ENCODE data around the gene ZNF317. TPM values are rescaled to one million over a fixed set of nuclear protein-coding genes. Genes with fewer than 3 reads are reported as not detected.
A peak's percentile ranks its signal among the peaks of the same experiment; 100 is the strongest.

The ZNF317 gene
- polyA plus RNA-seq (ENCODE audit: insufficient read length in 12 of 12) = 10 to 100 TPM in 10 of 12 donors, 1 to 10 TPM in 1, not detected in 1; 6.9 to 23.7 (median 21.6) TPM
- long read RNA-seq, donor 1, full-length matches to known transcripts = 3 of 3 reads
- long read RNA-seq, donor 1, partial matches to known transcripts = 0 of 3 reads
- long read RNA-seq, donor 1, other reads (novel, unspliced or antisense) = 0 of 3 reads
- long read RNA-seq, donor 2, full-length matches to known transcripts = 2 of 2 reads
- long read RNA-seq, donor 2, partial matches to known transcripts = 0 of 2 reads
- long read RNA-seq, donor 2, other reads (novel, unspliced or antisense) = 0 of 2 reads
- long read RNA-seq, donor 3 = 0 reads
- long read RNA-seq, donor 4, full-length matches to known transcripts = 1 of 1 reads
- long read RNA-seq, donor 4, partial matches to known transcripts = 0 of 1 reads
- long read RNA-seq, donor 4, other reads (novel, unspliced or antisense) = 0 of 1 reads
- long read RNA-seq, donor 5, full-length matches to known transcripts = 2 of 2 reads
- long read RNA-seq, donor 5, partial matches to known transcripts = 0 of 2 reads
- long read RNA-seq, donor 5, other reads (novel, unspliced or antisense) = 0 of 2 reads
- long read RNA-seq, donor 6, full-length matches to known transcripts = 1 of 1 reads
- long read RNA-seq, donor 6, partial matches to known transcripts = 0 of 1 reads
- long read RNA-seq, donor 6, other reads (novel, unspliced or antisense) = 0 of 1 reads
- long read RNA-seq, donor 7 = 0 reads
- long read RNA-seq, donor 8, full-length matches to known transcripts = 5 of 5 reads
- long read RNA-seq, donor 8, partial matches to known transcripts = 0 of 5 reads
- long read RNA-seq, donor 8, other reads (novel, unspliced or antisense) = 0 of 5 reads
- long read RNA-seq, donor 9, full-length matches to known transcripts = 1 of 1 reads
- long read RNA-seq, donor 9, partial matches to known transcripts = 0 of 1 reads
- long read RNA-seq, donor 9, other reads (novel, unspliced or antisense) = 0 of 1 reads
- long read RNA-seq, donor 10, full-length matches to known transcripts = 2 of 2 reads
- long read RNA-seq, donor 10, partial matches to known transcripts = 0 of 2 reads
- long read RNA-seq, donor 10, other reads (novel, unspliced or antisense) = 0 of 2 reads
- long read RNA-seq, donor 11, full-length matches to known transcripts = 3 of 3 reads
- long read RNA-seq, donor 11, partial matches to known transcripts = 0 of 3 reads
- long read RNA-seq, donor 11, other reads (novel, unspliced or antisense) = 0 of 3 reads

- DNase-seq = peak; percentile 95
These were observed at the start of gene ZNF317 for GRCh38 chr19:9140159-9140874. Gene ZNF317 (plus strand): TSS chr19:9140397. CDS start chr19:9156017, 15,620 bp downstream.

- DNase-seq = no peak
These were observed 32.8 kb upstream of the ZNF317 start, which contains the start of gene OR7G2 for GRCh38 chr19:9107375-9107774. Gene OR7G2 (minus strand): TSS chr19:9107475. CDS start chr19:9103243, 4,232 bp downstream.

- DNase-seq = no peak
These were observed 30.2 kb upstream of the ZNF317 start for GRCh38 chr19:9109959-9110358.

GRCh38 chr19:9115307-9115813 lies 24.8 kb upstream of the ZNF317 start, which contains the start of gene OR7G1:
Gene OR7G1 (minus strand): TSS chr19:9115763. CDS start chr19:9115763, 0 bp downstream.
- no peak for DNase-seq

DNA sequence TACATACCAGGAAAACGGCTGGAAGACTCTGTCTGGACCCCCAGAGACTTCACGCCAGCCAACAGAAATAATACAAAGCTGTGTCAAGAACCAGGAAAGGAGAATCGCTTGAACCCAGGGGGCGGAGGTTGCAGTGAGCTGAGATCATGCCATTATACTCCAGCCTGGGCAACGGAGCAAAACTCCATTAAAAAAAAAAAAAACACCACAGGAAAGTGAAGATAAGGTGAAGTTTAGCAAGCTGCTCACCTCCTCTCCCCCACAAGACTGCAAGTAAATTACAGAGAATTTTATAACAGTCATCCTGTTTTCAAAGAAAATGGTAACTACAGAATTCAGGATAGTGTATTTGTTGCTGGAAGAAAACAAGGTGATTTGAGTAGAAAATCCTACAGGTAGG lies 23.6 kb upstream of the ZNF317 start:
- DNase-seq = no peak

DNA sequence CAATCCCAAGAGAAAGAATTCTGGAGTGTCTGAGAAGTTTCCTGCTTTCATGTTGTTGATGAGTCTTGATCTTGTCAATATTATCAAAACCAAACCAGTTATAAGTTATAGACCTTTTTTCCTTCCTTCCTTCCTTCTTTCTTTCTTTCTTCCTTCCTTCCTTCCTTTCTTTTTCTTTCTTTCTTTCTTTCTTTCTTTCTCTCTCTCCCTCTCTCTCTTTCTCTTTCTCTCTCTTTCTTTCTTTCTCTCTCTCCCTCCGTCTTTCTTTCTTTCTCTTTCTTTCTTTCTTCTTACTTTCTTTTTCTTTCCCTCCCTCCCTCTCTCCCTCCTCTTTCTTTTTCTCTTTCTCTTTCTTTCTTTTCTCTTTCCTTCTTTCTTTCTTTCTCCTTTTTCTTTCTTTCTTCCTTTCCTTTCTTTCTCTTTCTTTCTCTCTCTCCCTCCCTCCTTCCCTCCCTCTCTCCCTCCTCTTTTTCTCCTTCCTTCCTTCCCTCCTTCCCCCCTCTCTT lies 13.2 kb upstream of the ZNF317 start, which contains the start of gene OR7G3:
TSS of gene OR7G3 (minus strand) at position 51 of the 506 bp plus-strand sequence. CDS start at position 51, 0 bp downstream.
- DNase-seq = no peak

GRCh38 chr19:9128171-9128570 lies 12.0 kb upstream of the ZNF317 start:
- no peak for DNase-seq

GRCh38 chr19:9130965-9131364 lies 9.2 kb upstream of the ZNF317 start:
- DNase-seq = no peak

DNA sequence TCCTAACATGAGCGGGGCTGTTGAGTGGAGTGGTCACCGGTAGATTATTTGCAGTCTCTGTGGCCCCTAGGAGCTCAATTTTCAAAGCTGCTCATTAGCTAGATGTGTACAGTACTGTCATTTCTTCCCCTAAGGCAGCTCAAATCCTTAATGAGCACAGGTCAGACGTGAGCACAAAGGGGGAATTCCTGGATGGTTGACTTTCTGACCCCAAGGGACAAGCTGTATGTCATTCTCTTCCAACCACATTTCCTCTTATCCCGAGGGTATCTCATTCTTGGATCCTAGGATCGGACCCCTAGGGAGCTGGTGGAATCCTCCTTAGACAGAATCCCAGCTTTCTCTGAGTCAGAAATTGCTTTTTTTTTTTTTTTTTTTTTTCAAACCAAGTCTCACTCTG lies 7.8 kb upstream of the ZNF317 start:
- no peak for DNase-seq

DNA sequence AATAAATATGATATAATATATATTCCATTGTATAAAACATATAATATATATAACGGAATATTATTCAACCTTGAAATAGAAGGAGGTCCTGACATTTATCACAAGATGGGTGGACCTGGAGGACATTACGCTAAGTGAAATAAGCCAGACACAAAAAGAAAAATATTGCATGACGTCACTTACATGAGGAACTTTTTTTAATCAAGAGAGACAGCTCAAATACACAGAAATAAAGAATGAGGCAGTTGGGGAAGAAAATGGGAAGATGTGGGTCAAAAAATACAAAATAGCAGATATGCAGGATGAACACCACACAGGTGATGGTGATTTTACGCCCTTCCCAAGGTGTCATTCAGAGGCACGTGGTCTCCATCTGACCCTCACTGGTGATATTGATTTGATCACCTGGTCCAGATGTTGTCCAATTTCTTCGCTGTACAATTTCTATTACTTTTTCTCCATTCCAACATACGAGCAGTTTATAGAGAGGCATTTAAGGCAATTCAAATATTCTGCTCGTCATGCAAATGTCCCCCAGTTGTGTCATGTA lies 513 bp upstream of the ZNF317 start:
- DNase-seq = no peak

DNA sequence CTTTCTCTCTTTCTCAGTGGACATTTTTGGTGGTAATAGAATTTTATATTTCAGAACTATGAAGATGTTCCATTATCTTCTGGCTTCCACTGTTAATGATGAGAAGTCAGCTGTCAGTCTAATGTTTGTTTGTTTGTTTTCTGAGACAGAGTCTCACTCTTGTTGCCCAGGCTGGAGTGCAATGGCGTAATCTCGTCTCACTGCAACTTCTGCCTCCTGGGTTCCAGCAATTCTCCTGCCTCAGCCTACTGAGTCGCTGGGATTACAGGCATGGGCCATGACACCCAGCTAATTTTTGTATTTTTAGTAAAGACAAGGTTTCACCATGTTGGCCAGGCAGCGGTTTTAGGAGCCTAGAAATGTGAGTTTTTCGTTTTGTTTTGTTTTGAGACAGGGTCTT lies 4.7 kb downstream of the ZNF317 start:
- no peak for DNase-seq

DNA sequence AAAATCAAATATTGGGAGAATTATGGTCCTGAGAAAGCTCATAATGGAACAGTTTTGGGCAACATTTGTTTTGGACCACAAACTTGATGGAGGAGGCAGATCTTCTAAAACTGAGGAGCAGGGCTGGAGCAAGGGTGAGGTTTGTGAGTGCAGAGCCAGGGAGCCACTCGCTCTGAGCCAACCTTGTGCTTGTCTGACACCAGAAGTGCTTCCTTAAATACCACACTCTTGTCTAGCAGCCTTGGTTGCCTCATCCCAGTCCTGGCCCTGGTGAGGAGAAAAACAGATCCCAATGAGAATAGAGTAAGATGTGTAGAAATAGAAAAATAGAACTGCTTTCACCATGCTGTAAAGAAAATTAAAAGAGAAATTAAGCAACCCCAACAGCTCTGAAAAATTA lies 6.7 kb downstream of the ZNF317 start:
- no peak for DNase-seq

GRCh38 chr19:9148697-9149096 lies 8.5 kb downstream of the ZNF317 start:
- no peak for DNase-seq

- DNase-seq = no peak
These were observed 9.8 kb downstream of the ZNF317 start for GRCh38 chr19:9149997-9150396.

DNA sequence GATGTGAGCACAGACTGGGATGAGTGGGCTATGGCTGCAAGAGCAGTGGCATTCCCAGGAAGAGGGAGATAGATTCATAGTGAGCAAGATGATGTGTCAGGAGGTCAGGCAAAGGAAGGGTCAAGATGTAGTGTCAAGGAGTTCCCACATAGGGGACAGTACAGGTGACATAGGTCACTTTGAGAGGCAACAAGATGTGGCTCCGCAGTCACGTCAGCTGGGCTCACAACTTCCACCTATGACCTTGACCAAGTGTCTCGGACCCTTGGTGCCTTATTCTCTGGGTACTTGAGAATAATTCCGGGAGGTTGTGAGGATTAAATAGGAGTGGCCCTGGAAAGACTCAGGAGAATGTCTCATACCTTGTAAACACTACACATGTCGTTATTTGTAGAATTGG lies 10.5 kb downstream of the ZNF317 start:
- DNase-seq = no peak

- DNase-seq = no peak
These were observed 11.2 kb downstream of the ZNF317 start for GRCh38 chr19:9151367-9151766.

GRCh38 chr19:9155591-9155990 lies 15.4 kb downstream of the ZNF317 start:
- no peak for DNase-seq

DNA sequence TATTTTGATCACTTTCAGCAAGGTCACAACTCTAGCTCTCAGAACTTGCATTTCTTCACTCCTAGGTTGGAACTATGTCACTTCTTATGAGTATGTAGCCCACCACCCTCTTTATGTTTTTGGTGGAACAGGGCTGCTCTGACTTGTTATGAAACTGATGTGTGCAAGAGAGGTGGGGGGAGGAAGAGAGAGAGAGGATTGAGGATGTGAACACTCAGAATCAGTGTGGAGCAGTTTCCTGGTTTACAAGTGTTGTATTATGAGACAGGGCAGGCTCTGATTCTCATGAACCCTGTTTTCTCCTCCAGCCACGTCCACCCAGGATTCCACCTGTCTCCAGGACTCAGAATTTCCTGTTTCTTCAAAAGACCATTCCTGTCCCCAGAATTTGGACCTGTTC lies 16.1 kb downstream of the ZNF317 start:
- no peak for DNase-seq

- no peak for DNase-seq
These were observed 19.7 kb downstream of the ZNF317 start for GRCh38 chr19:9159891-9160290.

GRCh38 chr19:9161427-9161826 lies 21.2 kb downstream of the ZNF317 start:
- DNase-seq = no peak

Measured in muscle of arm (tissue), 14 donors.